Astrocyte (in vitro differentiated cells and primary cell): ENCODE results near the gene SS18.

Experiments used
- EZH2 ChIP-seq: IDR thresholded peaks from 2 replicates; pipeline ENCODE4 v1.6.1; 2012; ENCODE audit warnings: mild to moderate bottlenecking, low read length, inconsistent platforms; ENCODE audit not compliant: insufficient read depth
- TF ChIP-seq, protein P1 (sequence below): IDR thresholded peaks from 2 replicates; pipeline ENCODE4 v1.5.1; 2011; ENCODE audit warnings: low read depth, mild to moderate bottlenecking, inconsistent platforms, low read length, moderate library complexity; ENCODE audit not compliant: insufficient read depth

DNA sequence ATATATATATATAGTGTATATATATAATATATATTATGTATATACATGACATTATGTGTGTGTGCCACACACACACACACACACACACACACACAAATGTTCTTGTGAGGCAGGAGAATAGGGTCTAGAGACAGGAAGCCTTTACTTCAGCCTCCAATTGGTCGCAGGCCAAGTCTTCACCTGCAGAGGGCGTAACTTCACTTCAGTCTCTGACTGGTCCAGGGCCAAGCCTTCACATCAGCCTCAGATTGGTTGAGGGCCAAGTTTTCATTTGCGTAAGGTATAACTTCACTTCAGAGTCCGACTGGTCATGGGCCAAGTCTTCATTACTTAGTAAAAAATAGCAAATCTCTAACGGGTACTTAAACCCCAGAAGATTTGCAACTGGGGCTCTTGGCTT lies 13.2 kb upstream of the SS18 start:
- TF ChIP-seq, protein P1, sequence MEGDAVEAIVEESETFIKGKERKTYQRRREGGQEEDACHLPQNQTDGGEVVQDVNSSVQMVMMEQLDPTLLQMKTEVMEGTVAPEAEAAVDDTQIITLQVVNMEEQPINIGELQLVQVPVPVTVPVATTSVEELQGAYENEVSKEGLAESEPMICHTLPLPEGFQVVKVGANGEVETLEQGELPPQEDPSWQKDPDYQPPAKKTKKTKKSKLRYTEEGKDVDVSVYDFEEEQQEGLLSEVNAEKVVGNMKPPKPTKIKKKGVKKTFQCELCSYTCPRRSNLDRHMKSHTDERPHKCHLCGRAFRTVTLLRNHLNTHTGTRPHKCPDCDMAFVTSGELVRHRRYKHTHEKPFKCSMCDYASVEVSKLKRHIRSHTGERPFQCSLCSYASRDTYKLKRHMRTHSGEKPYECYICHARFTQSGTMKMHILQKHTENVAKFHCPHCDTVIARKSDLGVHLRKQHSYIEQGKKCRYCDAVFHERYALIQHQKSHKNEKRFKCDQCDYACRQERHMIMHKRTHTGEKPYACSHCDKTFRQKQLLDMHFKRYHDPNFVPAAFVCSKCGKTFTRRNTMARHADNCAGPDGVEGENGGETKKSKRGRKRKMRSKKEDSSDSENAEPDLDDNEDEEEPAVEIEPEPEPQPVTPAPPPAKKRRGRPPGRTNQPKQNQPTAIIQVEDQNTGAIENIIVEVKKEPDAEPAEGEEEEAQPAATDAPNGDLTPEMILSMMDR, result no peak
- TF ChIP-seq EZH2, result no peak
